GM18907 (cell line): Measurements from ENCODE around the gene PRDM13.
"Not testable (repeated sequence)": the region's sequence is repeated elsewhere in the genome, so short reads cannot be mapped to it uniquely, and the experiment has no call there.

Source experiments
- ATAC-seq: cut with Tn5 transposase; IDR thresholded peaks from one replicate; pipeline ENCODE4 v1.9.1; 2021; ENCODE audit warnings: mild to moderate bottlenecking, moderate library complexity; ENCODE audit not compliant: unreplicated experiment

The PRDM13 gene

DNA sequence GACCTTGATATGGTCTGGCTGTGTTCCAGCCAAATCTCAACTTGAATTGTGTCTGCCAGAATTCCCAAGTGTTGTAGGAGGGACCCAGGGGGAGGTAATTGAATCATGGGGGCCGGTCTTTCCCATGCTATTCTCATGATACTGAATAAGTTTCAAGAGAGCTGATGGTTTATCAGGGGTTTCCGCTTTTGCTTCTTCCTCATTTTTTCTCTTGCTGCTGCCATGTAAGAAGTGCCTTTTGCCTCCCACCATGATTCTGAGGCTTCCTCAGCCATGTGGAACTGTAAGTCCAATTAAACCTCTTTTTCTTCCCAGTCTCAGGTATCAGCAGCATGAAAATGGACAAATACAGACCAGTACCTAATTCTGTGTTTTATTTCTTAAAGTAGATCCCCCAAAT lies 15.4 kb downstream of the PRDM13 start:
- ATAC-seq: not testable (repeated sequence)

DNA sequence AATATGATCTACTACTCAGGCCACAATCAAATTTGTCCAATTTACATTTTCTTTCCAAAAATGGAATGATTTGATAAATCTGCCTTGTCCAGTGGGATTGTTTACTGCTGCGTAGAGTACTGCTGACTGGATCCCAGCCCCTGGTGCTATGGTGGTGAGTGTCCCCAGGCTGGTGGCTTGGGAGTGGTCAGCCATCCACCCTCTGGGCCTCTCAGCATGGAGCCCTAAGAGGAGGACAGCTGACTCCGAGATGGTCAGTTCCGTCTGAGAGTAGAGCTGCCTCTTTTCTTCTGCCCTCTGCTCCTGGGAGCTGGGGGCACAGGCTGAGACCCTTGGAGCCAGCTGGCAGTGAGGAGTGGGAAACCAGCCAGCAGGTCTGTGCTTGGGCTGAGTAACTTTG lies 22.7 kb downstream of the PRDM13 start:
- ATAC-seq: no peak

DNA sequence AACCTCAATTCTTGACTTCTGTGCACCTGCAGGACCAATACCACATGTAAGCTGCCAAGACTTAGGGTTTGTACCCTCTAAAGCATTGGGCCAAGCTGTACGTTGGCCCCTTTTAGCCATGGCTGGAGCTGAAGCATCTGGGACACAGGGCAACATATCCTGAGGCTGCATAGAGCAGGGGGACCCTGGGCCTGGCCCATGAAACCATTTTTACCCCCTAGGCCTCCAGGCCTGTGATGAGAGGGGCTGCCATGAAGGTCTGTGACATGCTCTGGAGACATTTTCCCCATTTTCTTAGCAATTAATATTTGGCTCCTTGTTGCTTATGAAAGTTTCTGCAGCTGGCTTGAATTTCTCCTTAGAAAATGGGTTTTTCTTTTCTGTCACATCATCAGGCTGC lies 31.0 kb downstream of the PRDM13 start:
- ATAC-seq: no peak

DNA sequence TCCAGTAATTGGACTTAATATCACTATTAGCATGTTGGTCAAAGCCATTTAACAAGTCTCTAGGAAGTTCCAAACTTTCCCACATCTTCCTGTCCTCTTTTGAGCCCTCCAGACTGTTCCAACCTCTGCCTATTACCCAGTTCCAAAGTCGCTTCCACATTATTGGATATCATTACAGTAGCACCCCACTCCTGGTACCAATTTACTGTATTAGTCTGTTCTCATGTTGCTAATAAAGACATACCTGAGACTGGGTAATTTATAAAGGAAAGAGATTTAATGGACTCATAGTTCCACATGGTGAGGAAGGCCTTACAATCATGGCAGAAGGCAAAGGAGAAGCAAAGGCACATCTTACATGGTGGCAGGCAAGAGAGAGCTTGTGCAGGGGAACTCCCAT lies 31.7 kb downstream of the PRDM13 start:
- ATAC-seq: not testable (repeated sequence)

DNA sequence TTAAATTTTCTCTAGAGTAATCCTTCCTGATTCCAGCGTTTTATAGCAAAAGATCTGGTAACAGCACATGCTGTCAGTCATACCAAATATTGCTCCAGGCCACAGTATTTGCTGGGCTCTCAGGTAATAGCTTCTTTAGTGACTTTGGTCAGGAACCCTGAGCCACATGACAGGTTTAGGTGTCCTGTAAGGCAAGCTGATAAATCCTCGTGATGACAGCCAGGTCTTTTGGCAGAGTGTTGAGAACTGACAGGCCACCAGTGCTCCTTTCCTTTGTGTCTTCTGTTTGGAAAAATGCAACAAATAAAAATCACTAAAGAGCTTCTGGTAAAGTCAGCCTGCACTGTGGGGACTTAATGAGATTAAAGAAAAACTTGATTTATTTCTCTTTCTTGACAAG lies 34.6 kb downstream of the PRDM13 start:
- no peak for ATAC-seq

DNA sequence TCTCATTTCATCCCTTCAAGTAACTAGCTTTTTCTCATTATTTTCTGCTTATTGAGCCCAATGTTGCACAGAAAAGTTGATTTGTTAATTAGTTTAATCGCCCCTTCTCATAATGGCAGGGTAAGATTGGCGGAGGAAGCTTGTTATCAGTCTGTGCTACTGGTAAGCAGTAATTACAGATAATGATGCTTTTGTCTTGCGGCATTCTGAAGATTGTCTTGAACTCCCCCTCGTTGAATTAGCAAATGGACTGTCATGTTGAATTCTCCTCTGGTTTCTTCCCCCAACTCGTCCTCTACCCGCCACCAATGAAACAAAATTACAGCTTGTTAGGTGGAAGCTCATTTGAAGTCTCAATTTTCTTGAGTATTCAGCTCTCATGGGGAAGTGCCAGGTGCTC lies 39.4 kb downstream of the PRDM13 start:
- ATAC-seq: no peak

DNA sequence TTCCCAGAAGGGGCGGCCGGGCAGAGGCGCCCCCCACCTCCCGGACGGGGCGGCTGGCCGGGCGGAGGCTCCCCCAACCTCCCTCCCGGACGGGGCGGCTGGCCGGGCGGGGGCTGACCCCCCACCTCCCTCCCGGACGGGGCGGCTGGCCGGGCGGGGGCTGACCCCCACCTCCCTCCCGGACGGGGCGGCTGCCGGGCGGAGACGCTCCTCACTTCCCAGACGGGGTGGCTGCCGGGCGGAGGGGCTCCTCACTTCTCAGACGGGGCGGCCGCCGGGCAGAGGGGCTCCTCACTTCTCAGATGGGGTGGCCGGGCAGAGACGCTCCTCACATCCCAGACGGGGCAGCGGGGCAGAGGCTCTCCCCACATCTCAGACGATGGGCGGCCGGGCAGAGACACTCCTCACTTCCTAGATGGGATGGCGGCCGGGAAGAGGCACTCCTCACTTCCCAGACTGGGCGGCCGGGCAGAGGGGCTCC lies 43.5 kb downstream of the PRDM13 start:
- ATAC-seq: not testable (repeated sequence)

DNA sequence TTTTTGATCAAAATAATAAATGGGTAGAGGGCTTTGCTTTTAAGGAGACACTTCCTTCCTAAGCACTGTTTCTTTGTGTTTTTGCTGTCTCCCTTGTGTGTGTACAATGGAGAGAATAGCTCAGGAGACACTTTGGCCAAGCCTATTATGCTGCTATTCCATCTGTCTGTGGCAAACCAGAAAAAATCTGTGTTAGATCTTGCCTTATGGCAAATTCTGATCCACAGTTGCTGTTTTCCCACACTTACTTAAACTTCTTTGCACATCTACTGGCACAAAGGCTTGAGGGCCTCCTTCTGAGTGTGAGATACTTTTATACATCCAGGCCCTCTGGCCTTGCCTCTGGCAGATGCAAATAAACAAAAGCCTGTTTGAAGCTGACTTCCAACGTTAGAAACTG lies 53.6 kb downstream of the PRDM13 start:
- ATAC-seq: no peak

DNA sequence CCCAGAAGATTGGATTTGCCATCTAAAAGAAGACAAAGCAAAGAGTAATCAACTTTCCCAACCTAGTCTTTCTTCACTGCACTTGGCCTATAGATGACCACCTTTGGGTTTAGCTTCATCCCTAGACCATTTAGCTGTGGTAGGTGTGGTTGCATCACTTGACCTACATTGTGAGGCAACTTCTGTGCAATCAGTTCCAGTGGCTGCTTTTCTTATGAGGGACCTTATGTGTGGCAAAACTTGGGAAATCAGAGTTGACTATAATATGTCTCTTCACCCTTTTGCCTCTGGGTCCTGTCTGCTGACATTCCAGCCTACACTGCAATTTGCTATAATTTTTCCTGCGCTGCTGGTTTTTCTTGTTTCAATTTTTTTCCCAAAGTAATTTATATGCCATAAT lies 55.2 kb downstream of the PRDM13 start:
- no peak for ATAC-seq

DNA sequence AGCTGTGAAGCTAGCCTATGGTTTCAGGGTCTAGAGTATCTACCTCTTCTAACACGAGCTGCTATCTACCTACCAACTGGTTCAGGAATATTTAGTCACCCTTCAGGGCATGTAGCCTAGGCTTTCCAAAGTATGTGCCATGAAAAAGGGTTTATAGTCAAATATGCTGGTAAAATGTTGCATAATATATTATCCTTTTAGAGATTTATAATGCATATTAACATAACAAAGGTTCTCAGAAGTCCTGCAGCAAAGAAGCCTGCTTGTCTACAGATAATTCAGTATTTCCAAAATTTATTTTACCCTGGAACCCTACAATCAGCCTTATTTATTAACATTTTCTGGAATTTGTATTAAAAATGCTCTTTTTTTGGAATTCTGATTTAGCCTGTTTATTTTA lies 56.0 kb downstream of the PRDM13 start:
- ATAC-seq: no peak
